ENCODE measurements around the gene ZCCHC7. TPM values are rescaled to one million over a fixed set of nuclear protein-coding genes. Genes with fewer than 3 reads are reported as not detected.

The ZCCHC7 gene
- total and polyA plus RNA-seq, 4 donors = 7.7 to 28.0 (median 12.6) TPM

- TF ChIP-seq, protein P1, sequence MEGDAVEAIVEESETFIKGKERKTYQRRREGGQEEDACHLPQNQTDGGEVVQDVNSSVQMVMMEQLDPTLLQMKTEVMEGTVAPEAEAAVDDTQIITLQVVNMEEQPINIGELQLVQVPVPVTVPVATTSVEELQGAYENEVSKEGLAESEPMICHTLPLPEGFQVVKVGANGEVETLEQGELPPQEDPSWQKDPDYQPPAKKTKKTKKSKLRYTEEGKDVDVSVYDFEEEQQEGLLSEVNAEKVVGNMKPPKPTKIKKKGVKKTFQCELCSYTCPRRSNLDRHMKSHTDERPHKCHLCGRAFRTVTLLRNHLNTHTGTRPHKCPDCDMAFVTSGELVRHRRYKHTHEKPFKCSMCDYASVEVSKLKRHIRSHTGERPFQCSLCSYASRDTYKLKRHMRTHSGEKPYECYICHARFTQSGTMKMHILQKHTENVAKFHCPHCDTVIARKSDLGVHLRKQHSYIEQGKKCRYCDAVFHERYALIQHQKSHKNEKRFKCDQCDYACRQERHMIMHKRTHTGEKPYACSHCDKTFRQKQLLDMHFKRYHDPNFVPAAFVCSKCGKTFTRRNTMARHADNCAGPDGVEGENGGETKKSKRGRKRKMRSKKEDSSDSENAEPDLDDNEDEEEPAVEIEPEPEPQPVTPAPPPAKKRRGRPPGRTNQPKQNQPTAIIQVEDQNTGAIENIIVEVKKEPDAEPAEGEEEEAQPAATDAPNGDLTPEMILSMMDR (IDR thresholded peaks at IDR 0.05; ENCODE audit: control extremely low read depth, extremely low read depth) = no peak
- no peak for ATAC-seq (ENCODE audit: insufficient read depth, low FRiP score)
- no peaks in the 10 kb centered on the region for H3K27me3 ChIP-seq (ENCODE audit: control insufficient read depth in 3 of 3, insufficient read depth in 3 of 3, low read length in 2 of 3)
- H3K4me3 ChIP-seq = no peak overlapping the region
- no peaks in the 10 kb centered on the region for H3K4me1 ChIP-seq (ENCODE audit: control insufficient read depth in 5 of 5, insufficient read depth in 5 of 5, low read length in 5 of 5)
- no peak for DNase-seq
- H3K9ac ChIP-seq (ENCODE audit: insufficient read depth in 1 of 2, low read length in 2 of 2) = no peak overlapping the region
- peaks cover 0 to 1% (median 0%) of the 10 kb centered on the region in 4 donors for H3K9me3 ChIP-seq (ENCODE audit: control insufficient read depth in 4 of 4, insufficient read depth in 3 of 4, low read length in 3 of 4)
- no peaks in the 10 kb centered on the region for H3K36me3 ChIP-seq (ENCODE audit: control insufficient read depth in 4 of 4, insufficient read depth in 4 of 4, low read length in 4 of 4)
- 95 to 100% methylated on average over 1 of the region's 1 CpG for WGBS, 2 donors
- H3K27ac ChIP-seq (ENCODE audit: low read depth in 1 of 2, low read length in 1 of 2) = no peak overlapping the region
Observed at GRCh38 chr9:37373621-37374020, 253.2 kb downstream of the ZCCHC7 start.

- Histone ChIP-seq H3K27me3 (ENCODE audit: control insufficient read depth in 3 of 3, insufficient read depth in 3 of 3, low read length in 2 of 3) (no peaks in the 10 kb centered on the region), H3K9me3 (ENCODE audit: control insufficient read depth in 4 of 4, insufficient read depth in 3 of 4, low read length in 3 of 4) (peaks cover 0 to 3% (median 0%) of the 10 kb centered on the region in 4 donors), H3K4me1 (ENCODE audit: control insufficient read depth in 5 of 5, insufficient read depth in 5 of 5, low read length in 5 of 5) (no peaks in the 10 kb centered on the region), H3K4me3 (no peak overlapping the region), H3K27ac (ENCODE audit: low read depth in 1 of 2, low read length in 1 of 2) (no peak overlapping the region), H3K9ac (ENCODE audit: insufficient read depth in 1 of 2, low read length in 2 of 2) (no peak overlapping the region), H3K36me3 (ENCODE audit: control insufficient read depth in 4 of 4, insufficient read depth in 4 of 4, low read length in 4 of 4) (no peaks in the 10 kb centered on the region)
- ATAC-seq (ENCODE audit: insufficient read depth, low FRiP score) = no peak
- TF ChIP-seq, protein P1 (IDR thresholded peaks at IDR 0.05; ENCODE audit: control extremely low read depth, extremely low read depth) = no peak
- 83 to 89% methylated on average over 6 of the region's 6 CpGs for whole genome bisulfite sequencing, 2 donors
- DNase-seq = no peak
Observed at GRCh38 chr9:37374892-37375291, 254.5 kb downstream of the ZCCHC7 start.

- Histone ChIP-seq H3K9me3 (ENCODE audit: control insufficient read depth in 4 of 4, insufficient read depth in 3 of 4, low read length in 3 of 4) (peaks cover 0 to 3% (median 0%) of the 10 kb centered on the region in 4 donors), H3K36me3 (ENCODE audit: control insufficient read depth in 4 of 4, insufficient read depth in 4 of 4, low read length in 4 of 4) (no peaks in the 10 kb centered on the region), H3K27ac (ENCODE audit: low read depth in 1 of 2, low read length in 1 of 2) (no peak overlapping the region), H3K27me3 (ENCODE audit: control insufficient read depth in 3 of 3, insufficient read depth in 3 of 3, low read length in 2 of 3) (no peaks in the 10 kb centered on the region), H3K4me1 (ENCODE audit: control insufficient read depth in 5 of 5, insufficient read depth in 5 of 5, low read length in 5 of 5) (no peaks in the 10 kb centered on the region), H3K9ac (ENCODE audit: insufficient read depth in 1 of 2, low read length in 2 of 2) (no peak overlapping the region), H3K4me3 (no peak overlapping the region)
- no peak for DNase-seq
- TF ChIP-seq, protein P1 (IDR thresholded peaks at IDR 0.05; ENCODE audit: control extremely low read depth, extremely low read depth) = no peak
- ATAC-seq (ENCODE audit: insufficient read depth, low FRiP score) = no peak
- 78 to 83% methylated on average over 13 of the region's 13 CpGs for WGBS, 2 donors
Observed at GRCh38 chr9:37377688-37378612, 257.6 kb downstream of the ZCCHC7 start.

Data from lung (tissue), 12 donors.